ENCODE results near the gene MYO18B. TPM values are rescaled to one million over a fixed set of nuclear protein-coding genes. Genes with fewer than 3 reads are reported as not detected.

The MYO18B gene
- total RNA-seq, 1 donor from 2014 or later = 12.0 TPM

- intact Hi-C loops (cut with DNase I) = no loop called here
- no peak overlapping the region for H3K27ac ChIP-seq
- no peak for TF ChIP-seq CTCF (IDR thresholded peaks at IDR 0.05)
- H3K4me1 ChIP-seq = no peaks in the 10 kb centered on the region
- H3K27me3 ChIP-seq = no peaks in the 10 kb centered on the region
- H3K9me3 ChIP-seq = no peaks in the 10 kb centered on the region
- no peaks in the 10 kb centered on the region for H3K36me3 ChIP-seq
- no peak for DNase-seq (ENCODE audit: low spot score in 2 of 2)
- H3K4me3 ChIP-seq = no peak overlapping the region
These were observed 32.2 kb upstream of the MYO18B start for GRCh38 chr22:25709758-25710157.

- DNase-seq (ENCODE audit: low spot score in 2 of 2) = no peak
- intact Hi-C loops (cut with DNase I) = no loop called here
These were observed 31.5 kb upstream of the MYO18B start for GRCh38 chr22:25710501-25710900.

GRCh38 chr22:25711491-25711890 is 30.5 kb upstream of the MYO18B start:
- Histone ChIP-seq H3K4me1 (no peaks in the 10 kb centered on the region), H3K27ac (no peak overlapping the region), H3K36me3 (no peaks in the 10 kb centered on the region), H3K27me3 (no peaks in the 10 kb centered on the region), H3K9me3 (no peaks in the 10 kb centered on the region), H3K4me3 (no peak overlapping the region)
- TF ChIP-seq CTCF (IDR thresholded peaks at IDR 0.05) = no peak
- no peak for DNase-seq (ENCODE audit: low spot score in 2 of 2)
- intact Hi-C loops (cut with DNase I) = no loop called here

More at GRCh38 chr22:25710501-25710900, 31.5 kb upstream of the MYO18B start:
- no peak overlapping the region for H3K27ac ChIP-seq
- TF ChIP-seq CTCF (IDR thresholded peaks at IDR 0.05) = no peak
- no peaks in the 10 kb centered on the region for H3K9me3 ChIP-seq
- no peak overlapping the region for H3K4me3 ChIP-seq
- no peaks in the 10 kb centered on the region for H3K4me1 ChIP-seq
- H3K27me3 ChIP-seq = no peaks in the 10 kb centered on the region
- H3K36me3 ChIP-seq = no peaks in the 10 kb centered on the region

- Histone ChIP-seq H3K36me3 (no peaks in the 10 kb centered on the region), H3K4me3 (no peak overlapping the region), H3K9me3 (no peaks in the 10 kb centered on the region), H3K4me1 (no peaks in the 10 kb centered on the region), H3K27me3 (no peaks in the 10 kb centered on the region), H3K27ac (no peak overlapping the region)
- DNase-seq (ENCODE audit: low spot score in 2 of 2) = no peak
- no peak for TF ChIP-seq CTCF (IDR thresholded peaks at IDR 0.05)
- intact Hi-C loops (cut with DNase I) = no loop called here
These were observed 29.2 kb upstream of the MYO18B start for GRCh38 chr22:25712661-25713400.

- no peak for DNase-seq (ENCODE audit: low spot score in 2 of 2)
- no peak for TF ChIP-seq CTCF (IDR thresholded peaks at IDR 0.05)
- no peaks in the 10 kb centered on the region for H3K27me3 ChIP-seq
- H3K4me3 ChIP-seq = no peak overlapping the region
- H3K27ac ChIP-seq = no peak overlapping the region
- no peaks in the 10 kb centered on the region for H3K9me3 ChIP-seq
- no peaks in the 10 kb centered on the region for H3K36me3 ChIP-seq
- H3K4me1 ChIP-seq = peaks cover 0 to 3% of the 10 kb centered on the region in 2 donors
- intact Hi-C loops (cut with DNase I) = no loop called here
These were observed 27.9 kb upstream of the MYO18B start for GRCh38 chr22:25714070-25714469.

All from ascending aorta (tissue), 2 donors.